Panc1 (cell line): ENCODE results near the gene SIGLEC1. TPM values are rescaled to one million over a fixed set of nuclear protein-coding genes. Genes with fewer than 3 reads are reported as not detected.

Source experiments
- ATAC-seq: fragments of 200-7000 bp; cut with Tn5 transposase; 2 replicates; pipeline ENCODE4 v1.9.1; 2020; ENCODE audit warnings: mild to moderate bottlenecking, moderate library complexity
- BruUV-seq: library from RNA; stranded (reverse); fragments of 400-500 nt; replicated peaks from 2 replicates; lab custom pipeline; 2021; lab: Mats Ljungman, UMichigan
- CTCF ChIA-PET: fragments of 300-600 bp; sonication (Branson Sonifier 250); formaldehyde crosslinking; loops from one replicate; lab custom pipeline; 2022; ENCODE audit warnings: antibody characterized with exemption; lab: Charles Lee
- POLR2A ChIA-PET: fragments of 300-600 bp; sonication (Branson Sonifier 250); formaldehyde crosslinking; loops from one replicate; lab custom pipeline; 2022; ENCODE audit warnings: antibody characterized with exemption; lab: Charles Lee
- DNase-seq: peaks from one replicate; pipeline ENCODE4 v3.0.0-alpha.2; 2010; ENCODE audit warnings: low read depth, low spot score
- H3K27ac ChIP-seq: 2 replicates; pipeline ENCODE4 v1.5.1; 2011; ENCODE audit warnings: mild to moderate bottlenecking, low read length, inconsistent platforms
- H3K27me3 ChIP-seq: fragments of 200-500 bp; sonication (Bioruptor generic); 2 replicates; pipeline ENCODE4 v1.6.0; 2014; ENCODE audit warnings: low read length, inconsistent platforms; ENCODE audit not compliant: control insufficient read depth, insufficient read depth
- H3K36me3 ChIP-seq: fragments of 200-500 bp; sonication (Bioruptor generic); 2 replicates; pipeline ENCODE4 v1.5.1; 2014; ENCODE audit warnings: inconsistent platforms, mild to moderate bottlenecking, low read length, moderate library complexity; ENCODE audit not compliant: control insufficient read depth, insufficient read depth
- H3K4me1 ChIP-seq: 2 replicates; pipeline ENCODE4 v1.5.1; 2011; ENCODE audit warnings: inconsistent platforms, mild to moderate bottlenecking, low read length, moderate library complexity; ENCODE audit not compliant: control insufficient read depth, insufficient read depth
- H3K4me3 ChIP-seq, 2 experiments: 2 replicates each; pipeline ENCODE4 v1.5.1; 2011 to 2012; ENCODE audit warnings: low read depth in 2 of 2, low read length in 2 of 2, mild to moderate bottlenecking in 2 of 2, inconsistent platforms in 1 of 2, moderate library complexity in 1 of 2
- H3K9me3 ChIP-seq: fragments of 200-500 bp; sonication (Bioruptor generic); 2 replicates; pipeline ENCODE4 v1.5.1; 2014; ENCODE audit warnings: low read depth, mild to moderate bottlenecking, inconsistent platforms, low read length, moderate library complexity; ENCODE audit not compliant: control insufficient read depth, insufficient read depth
- CTCF ChIP-seq: fragments of 450-650 bp; IDR thresholded peaks from 2 replicates; pipeline ENCODE4 v1.5.1; 2017; ENCODE audit warnings: mild to moderate bottlenecking
- POLR2AphosphoS5 ChIP-seq: IDR thresholded peaks from 2 replicates; pipeline ENCODE4 v1.6.1; 2012; ENCODE audit warnings: mild to moderate bottlenecking, low read depth, low read length, moderate library complexity
- SIN3A ChIP-seq: IDR thresholded peaks from 2 replicates; pipeline ENCODE4 v1.6.1; 2012; ENCODE audit warnings: low read depth, mild to moderate bottlenecking, low read length, moderate library complexity, borderline replicate concordance; ENCODE audit not compliant: insufficient read depth
- TCF7L2 ChIP-seq: IDR thresholded peaks from 2 replicates; pipeline ENCODE4 v1.6.1; 2011; ENCODE audit warnings: mild to moderate bottlenecking, low read depth, low read length, inconsistent platforms
- in situ Hi-C: cut with HindIII; loops from 2 replicates; pipeline ENCODE4 v1.10.0; 2016; ENCODE audit warnings: low sequenced_read_pairs, low pct_unique_long_range_greater_than_20kb
- intact Hi-C: fragments of 100-400 bp; cut with micrococcal nuclease; formaldehyde crosslinking; loops from one replicate; pipeline ENCODE4 v1.10.0; 2022; ENCODE audit not compliant: unreplicated experiment
- total RNA-seq: library from RNA; stranded (reverse); gene quantifications from one replicate; pipeline ENCODE4 v1.2.1, GENCODE V29; 2021; ENCODE audit not compliant: unreplicated experiment
- TF ChIP-seq, protein P1 (sequence below), 2 experiments: IDR thresholded peaks; 2 replicates each; pipeline ENCODE4 v1.6.1; 2011 to 2012; ENCODE audit warnings: low read depth in 2 of 2, control low read depth in 1 of 2, low read length in 1 of 2, mild to moderate bottlenecking in 1 of 2, moderate library complexity in 1 of 2; ENCODE audit not compliant: insufficient read depth in 1 of 2

Gene SIGLEC1
- total RNA-seq, 1 experiment from 2014 or later: 0.03 TPM

- in situ Hi-C loops: no loop called here
- CTCF ChIA-PET: no interaction called here
Measured at GRCh38 chr20:3721912-3722311, 9.5 kb upstream of the SIGLEC1 start.

GRCh38 chr20:3720626-3721025 lies 8.2 kb upstream of the SIGLEC1 start:
- POLR2A ChIA-PET: no interaction called here
- no peak for ATAC-seq
- Histone ChIP-seq H3K27ac (no peak overlapping the region), H3K9me3 (no peaks in the 10 kb centered on the region), H3K36me3 (no peaks in the 10 kb centered on the region), H3K27me3 (0 out of 2 replicates have a peak, but pooled peaks cover 3% of the 10 kb centered on the region), H3K4me3 (no peak overlapping the region), H3K4me1 (no peaks in the 10 kb centered on the region)
- no TSS peak for BruUV-seq
- in situ Hi-C loops: no loop called here
- no peak for DNase-seq
- intact Hi-C loops: no loop called here
- CTCF ChIA-PET: interaction anchor here (0.6 kb wide), 1 partner anchor 111 kb away, joined by 4 read pairs; no protein-coding TSS in a partner anchor
- no peak for TF ChIP-seq SIN3A

More at GRCh38 chr20:3721912-3722311, 9.5 kb upstream of the SIGLEC1 start:
- intact Hi-C loops: no loop called here
- no TSS peak for BruUV-seq
- ATAC-seq: no peak
- Histone ChIP-seq H3K4me3 (no peak overlapping the region), H3K27ac (no peak overlapping the region), H3K27me3 (0 out of 2 replicates have a peak, but pooled peaks cover 7% of the 10 kb centered on the region), H3K4me1 (no peaks in the 10 kb centered on the region), H3K36me3 (no peaks in the 10 kb centered on the region), H3K9me3 (no peaks in the 10 kb centered on the region)
- TF ChIP-seq TCF7L2 (no peak), CTCF (no peak), POLR2AphosphoS5 (no peak), SIN3A (no peak)
- TF ChIP-seq, protein P1, sequence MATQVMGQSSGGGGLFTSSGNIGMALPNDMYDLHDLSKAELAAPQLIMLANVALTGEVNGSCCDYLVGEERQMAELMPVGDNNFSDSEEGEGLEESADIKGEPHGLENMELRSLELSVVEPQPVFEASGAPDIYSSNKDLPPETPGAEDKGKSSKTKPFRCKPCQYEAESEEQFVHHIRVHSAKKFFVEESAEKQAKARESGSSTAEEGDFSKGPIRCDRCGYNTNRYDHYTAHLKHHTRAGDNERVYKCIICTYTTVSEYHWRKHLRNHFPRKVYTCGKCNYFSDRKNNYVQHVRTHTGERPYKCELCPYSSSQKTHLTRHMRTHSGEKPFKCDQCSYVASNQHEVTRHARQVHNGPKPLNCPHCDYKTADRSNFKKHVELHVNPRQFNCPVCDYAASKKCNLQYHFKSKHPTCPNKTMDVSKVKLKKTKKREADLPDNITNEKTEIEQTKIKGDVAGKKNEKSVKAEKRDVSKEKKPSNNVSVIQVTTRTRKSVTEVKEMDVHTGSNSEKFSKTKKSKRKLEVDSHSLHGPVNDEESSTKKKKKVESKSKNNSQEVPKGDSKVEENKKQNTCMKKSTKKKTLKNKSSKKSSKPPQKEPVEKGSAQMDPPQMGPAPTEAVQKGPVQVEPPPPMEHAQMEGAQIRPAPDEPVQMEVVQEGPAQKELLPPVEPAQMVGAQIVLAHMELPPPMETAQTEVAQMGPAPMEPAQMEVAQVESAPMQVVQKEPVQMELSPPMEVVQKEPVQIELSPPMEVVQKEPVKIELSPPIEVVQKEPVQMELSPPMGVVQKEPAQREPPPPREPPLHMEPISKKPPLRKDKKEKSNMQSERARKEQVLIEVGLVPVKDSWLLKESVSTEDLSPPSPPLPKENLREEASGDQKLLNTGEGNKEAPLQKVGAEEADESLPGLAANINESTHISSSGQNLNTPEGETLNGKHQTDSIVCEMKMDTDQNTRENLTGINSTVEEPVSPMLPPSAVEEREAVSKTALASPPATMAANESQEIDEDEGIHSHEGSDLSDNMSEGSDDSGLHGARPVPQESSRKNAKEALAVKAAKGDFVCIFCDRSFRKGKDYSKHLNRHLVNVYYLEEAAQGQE (IDR thresholded peaks at IDR 0.05; ENCODE audit: insufficient read depth in 1 of 2, low read depth in 2 of 2, low read length in 1 of 2): no peak
- no peak for DNase-seq
- POLR2A ChIA-PET: interaction anchor here (0.6 kb wide), 1 partner anchor 17 kb away, joined by 11 read pairs; no protein-coding TSS in a partner anchor

- Histone ChIP-seq H3K36me3 (no peaks in the 10 kb centered on the region), H3K9me3 (no peaks in the 10 kb centered on the region), H3K4me3 (no peak overlapping the region), H3K27me3 (0 out of 2 replicates have a peak, but pooled peaks cover 2% of the 10 kb centered on the region), H3K4me1 (no peaks in the 10 kb centered on the region), H3K27ac (no peak overlapping the region)
- TF ChIP-seq TCF7L2 (no peak), CTCF (no peak), POLR2AphosphoS5 (no peak), SIN3A (no peak)
- TF ChIP-seq, protein P1 (IDR thresholded peaks at IDR 0.05; ENCODE audit: insufficient read depth in 1 of 2, low read depth in 2 of 2, low read length in 1 of 2): no peak
- ATAC-seq (no peak), DNase-seq (no peak)
- intact Hi-C loops: no loop called here
- CTCF ChIA-PET: no interaction called here
- no TSS peak for BruUV-seq
- POLR2A ChIA-PET: no interaction called here
- in situ Hi-C loops: no loop called here
Measured at GRCh38 chr20:3720068-3720467, 7.7 kb upstream of the SIGLEC1 start.
